HG02759 (cell line): Measurements from ENCODE around the gene CLDN19.
"Not testable (repeated sequence)": the region's sequence is repeated elsewhere in the genome, so short reads cannot be mapped to it uniquely, and the experiment has no call there.

Experiments used
- ATAC-seq: cut with Tn5 transposase; IDR thresholded peaks from one replicate; pipeline ENCODE4 v1.9.1; 2021; ENCODE audit warnings: mild to moderate bottlenecking, moderate library complexity; ENCODE audit not compliant: unreplicated experiment

CLDN19 gene

DNA sequence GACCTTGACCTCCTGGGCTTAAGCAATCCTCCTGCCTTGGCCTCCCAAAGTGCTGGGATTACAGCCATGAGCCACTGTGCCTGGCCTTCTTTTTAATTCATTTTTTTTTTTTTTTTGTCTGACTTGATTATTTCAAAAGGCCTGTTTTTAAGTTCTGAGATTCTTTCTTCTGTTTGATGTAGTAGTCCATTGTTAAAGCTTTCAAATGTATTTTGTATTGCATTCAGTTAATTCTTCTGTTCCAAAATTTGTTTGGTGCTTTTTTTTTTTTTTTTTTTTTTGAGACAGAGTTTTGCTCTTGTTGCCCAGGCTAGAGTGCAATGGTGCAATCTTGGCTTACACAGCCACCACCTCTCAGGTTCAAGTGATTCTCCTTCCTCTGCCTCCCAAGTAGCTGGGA is 25.6 kb downstream of the CLDN19 start:
- not testable (repeated sequence) for ATAC-seq

DNA sequence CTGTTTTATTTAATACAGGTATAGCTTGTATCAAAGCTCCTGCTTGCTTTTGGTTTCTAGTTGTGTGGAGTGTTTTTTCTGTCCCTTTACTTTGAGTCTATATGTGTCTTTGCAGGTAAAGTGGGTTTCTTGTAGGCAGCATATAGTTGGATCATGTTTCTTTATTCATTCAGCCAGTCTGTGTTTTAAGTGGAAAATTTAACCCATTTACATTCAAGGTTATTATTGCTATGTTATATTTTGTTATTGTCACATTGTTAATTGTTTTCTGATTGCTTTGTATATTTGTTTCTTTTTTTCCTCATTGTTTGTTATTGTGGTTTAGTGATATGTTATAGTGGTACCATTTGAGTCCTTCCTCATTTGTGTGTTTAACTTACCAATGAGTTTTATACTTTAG is 26.7 kb downstream of the CLDN19 start:
- no peak for ATAC-seq

- not testable (repeated sequence) for ATAC-seq
Observed at GRCh38 chr1:42712808-42713207, 27.2 kb downstream of the CLDN19 start.

DNA sequence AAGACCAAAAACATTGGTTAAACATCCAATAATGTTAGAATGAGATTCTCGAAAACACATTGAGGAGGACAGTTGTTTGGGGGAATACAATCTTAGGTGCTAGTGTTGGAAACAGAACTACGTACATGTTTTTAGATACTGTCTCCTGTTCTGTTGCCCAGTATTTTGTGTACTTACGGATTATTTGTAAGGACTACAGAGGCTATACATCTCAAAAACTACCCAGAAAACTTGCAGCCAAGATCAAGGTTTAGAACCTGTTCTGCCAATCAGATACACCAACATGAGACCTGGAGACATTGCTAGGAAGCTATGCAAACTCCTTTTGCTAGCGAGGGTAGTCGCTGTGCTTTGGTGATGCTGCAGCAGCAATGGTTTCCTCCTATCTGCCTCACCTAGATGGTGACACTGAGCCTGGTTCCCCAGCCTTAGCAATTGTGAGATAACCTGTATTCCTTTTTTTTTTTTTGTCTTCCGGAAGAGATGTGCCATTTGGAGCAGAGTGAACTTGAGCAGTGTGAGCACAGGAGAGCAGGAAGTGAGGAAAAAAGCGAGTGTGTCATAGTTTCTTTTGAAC is 36.1 kb downstream of the CLDN19 start:
- ATAC-seq, result no peak

DNA sequence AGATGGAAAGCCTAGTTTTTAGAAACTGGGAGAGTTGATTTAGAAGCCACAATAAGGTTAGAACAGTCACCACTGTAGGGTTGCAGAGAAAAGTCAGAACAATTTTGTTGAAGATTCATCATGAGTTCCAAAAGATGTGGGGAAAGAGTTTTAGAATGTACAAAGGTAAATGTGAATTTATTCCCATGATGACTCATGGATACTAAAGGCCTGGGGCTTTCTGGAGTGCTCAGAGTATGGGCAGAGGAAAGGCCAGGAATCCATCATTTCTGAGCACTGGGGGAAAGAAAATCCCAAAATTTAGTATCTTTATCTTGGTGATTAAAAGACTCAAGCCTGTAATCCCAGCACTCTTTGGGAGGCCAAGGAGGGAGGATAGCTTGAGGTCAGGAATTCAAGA is 40.0 kb downstream of the CLDN19 start:
- no peak for ATAC-seq

DNA sequence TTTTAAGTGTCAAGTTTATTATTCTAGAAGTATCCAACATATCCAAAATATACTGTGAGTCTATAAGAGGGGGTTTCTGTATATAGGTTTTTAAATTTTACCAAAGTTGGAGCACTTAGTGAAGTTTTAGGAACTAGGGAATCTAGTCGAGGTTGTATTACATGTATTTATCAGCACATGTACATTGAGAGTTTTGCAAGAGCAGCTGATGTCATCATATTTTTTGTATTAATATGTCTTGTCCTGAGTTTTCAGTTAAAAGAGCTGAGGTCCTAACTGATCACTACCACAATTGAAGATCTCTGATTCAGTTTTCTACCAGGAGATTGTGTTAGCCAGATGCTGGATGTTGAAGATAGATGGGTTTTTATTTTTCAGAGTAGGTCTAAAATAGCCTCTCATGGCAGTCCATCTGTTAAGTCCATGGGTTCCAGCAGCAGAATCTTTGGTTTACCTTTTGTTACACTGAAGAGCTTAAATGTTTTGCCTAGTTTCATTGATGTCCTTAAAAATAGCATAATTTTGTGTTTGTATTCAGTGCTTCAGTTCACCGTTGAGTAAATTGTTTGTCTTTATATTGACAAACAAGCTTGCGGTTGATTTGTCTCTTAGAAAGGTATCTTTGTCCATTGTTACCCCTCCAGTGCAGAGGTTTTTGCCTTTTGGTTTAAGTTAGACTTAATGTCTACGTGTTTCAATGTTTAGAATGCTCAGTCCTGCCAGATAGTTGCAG is 41.8 kb downstream of the CLDN19 start:
- ATAC-seq, result no peak

DNA sequence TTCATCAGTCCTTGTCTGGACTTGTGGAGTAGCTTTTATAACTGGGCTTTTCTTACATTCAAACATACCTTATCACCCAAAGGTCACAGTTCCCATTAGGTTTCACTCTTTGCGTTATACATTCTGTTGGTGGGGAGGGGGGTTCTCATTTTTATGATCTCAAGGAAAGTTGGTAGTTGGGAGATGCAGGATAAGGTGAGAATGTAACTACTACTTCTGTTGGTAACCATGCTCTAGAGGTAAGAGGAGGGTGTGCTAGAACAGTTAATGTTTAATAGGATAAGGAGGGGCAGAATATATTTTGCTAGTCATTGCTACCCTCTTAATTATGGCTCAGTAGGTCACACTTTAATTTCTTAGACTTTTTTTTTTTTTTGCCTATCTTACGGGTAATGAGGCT is 47.1 kb downstream of the CLDN19 start:
- no peak for ATAC-seq

DNA sequence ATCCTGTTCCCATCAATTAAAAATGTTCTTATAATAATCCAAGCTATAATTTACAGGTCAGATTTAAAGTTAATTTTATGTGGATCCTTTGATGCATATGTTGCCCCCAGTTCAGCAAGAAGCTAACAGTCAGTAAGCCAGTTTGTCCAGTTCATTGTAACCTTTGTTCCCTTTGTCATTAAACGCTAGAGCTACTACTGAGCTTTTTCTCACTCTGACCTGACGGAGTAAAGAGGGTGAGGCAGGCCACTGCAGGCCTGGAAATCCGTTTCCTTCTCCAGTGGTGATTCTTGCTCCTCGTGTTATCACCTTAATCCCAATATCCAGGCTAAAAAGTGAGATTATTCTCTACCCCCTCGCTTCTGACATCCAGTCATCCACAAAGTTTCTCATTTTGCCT is 47.6 kb downstream of the CLDN19 start:
- ATAC-seq, result no peak

DNA sequence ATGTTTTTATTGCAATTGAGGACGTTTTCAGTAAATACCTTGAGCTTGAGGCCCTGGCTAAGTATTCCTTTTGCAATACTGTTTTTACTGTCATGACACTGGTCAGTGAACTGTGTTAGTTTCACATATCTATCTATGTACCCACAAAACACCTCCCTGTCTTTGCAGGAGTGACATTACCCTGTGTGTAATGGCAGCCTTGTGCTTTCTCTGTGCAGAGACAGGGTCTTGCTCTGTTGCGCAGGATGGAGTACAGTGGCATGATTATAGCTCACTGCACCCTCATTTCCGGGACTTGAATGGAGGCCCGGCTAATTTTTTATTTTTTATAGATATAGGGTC is 48.9 kb downstream of the CLDN19 start:
- no peak for ATAC-seq

DNA sequence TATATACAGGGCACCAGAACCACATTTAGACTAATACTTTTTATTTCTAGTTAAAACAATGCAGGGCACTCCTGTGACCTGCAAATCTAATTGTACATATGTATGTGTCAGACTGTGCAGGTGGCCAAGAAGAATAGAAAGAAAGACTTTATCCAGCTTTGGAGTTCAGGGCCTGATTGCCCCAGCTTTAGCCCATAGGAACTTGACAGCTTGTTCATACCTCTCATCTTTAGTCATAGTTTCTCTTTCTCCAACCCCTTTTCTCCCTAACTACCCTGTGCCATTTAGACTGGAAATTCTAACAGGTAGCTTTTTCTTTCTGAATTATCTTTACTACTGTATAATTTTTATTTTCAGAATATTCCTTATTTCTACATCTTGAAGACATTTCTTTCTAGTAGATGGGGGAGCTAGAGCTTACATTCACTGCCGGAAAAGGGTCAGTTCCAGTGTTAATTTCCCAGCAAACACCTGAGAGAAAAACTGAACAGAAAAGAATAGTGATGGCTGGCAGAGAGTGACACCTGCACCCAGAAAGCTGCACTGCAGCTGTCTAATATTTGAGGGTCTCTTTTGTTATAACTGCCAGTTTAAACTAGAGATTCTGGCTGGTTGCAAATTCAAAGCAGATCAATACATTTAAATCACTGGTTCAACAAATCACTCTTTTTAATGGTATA is 49.4 kb downstream of the CLDN19 start:
- ATAC-seq, result no peak

- no peak for ATAC-seq
Observed at GRCh38 chr1:42689912-42690311, 50.1 kb downstream of the CLDN19 start.

DNA sequence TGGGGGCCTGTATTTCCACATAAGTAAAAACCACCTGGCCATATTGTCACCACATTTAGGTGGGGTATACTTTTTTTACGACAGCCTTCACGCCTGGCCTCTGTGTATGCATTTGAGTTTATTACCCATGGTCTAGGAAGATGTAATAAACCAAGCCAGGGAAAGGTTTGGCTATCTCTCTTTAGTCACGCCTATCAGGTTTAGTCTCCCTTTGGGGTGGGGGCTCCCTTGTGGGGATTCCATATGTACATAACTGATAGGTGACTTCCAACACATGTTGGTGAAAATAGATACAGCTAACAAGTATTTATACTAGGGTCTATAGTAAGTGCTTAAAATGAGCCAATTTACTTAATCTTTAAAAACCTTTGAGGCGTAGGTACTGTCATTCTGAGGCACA is 53.6 kb downstream of the CLDN19 start:
- ATAC-seq, result no peak

DNA sequence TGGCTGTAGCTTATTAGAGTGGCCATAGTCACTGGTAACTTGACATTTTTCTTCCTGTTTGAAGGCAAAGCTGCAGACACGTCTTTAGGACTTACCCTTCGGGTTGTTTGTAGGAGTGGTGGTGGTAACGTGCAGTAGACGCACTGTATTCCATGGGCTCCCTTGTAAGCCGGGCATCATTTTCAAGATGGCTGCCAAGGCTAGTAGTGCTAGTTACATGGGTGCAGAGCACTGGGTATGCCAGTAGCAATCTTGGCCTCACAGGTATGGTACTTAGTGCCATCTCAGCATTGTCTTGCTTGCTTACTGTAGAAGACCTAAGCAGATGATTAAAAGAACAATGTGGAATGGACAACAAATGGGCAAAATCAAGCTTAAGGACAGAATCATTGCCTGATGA is 55.9 kb downstream of the CLDN19 start:
- ATAC-seq, result no peak
